ENCODE data around the gene BTBD2. TPM values are rescaled to one million over a fixed set of nuclear protein-coding genes. Genes with fewer than 3 reads are reported as not detected.

BTBD2 gene
- total RNA-seq, 1 donor from 2014 or later, result 118 TPM

GRCh38 chr19:2045501-2046045 is 30.1 kb upstream of the BTBD2 start:
- H3K27me3 Mint-ChIP-seq (ENCODE audit: low read depth), result no peaks in the 10 kb centered on the region
- no peaks in the 10 kb centered on the region for H3K36me3 Mint-ChIP-seq
- peaks cover 21% of the 10 kb centered on the region for H3K4me1 Mint-ChIP-seq
- TF ChIP-seq CTCF (IDR thresholded peaks at IDR 0.05; ENCODE audit: unreplicated experiment), result no peak
- no peak overlapping the region for H3K4me3 Mint-ChIP-seq
- DNase-seq (ENCODE audit: low spot score in 2 of 2, unreplicated experiment in 2 of 2), result no peak
- H3K9me3 Mint-ChIP-seq, result no peaks in the 10 kb centered on the region
- H3K27ac Mint-ChIP-seq, result no peak overlapping the region

- no peak overlapping the region for H3K4me3 Mint-ChIP-seq
- no peaks in the 10 kb centered on the region for H3K27me3 Mint-ChIP-seq (ENCODE audit: low read depth)
- no peak for DNase-seq (ENCODE audit: low spot score in 2 of 2, unreplicated experiment in 2 of 2)
- H3K9me3 Mint-ChIP-seq, result no peaks in the 10 kb centered on the region
- H3K4me1 Mint-ChIP-seq, result peaks cover 21% of the 10 kb centered on the region
- no peaks in the 10 kb centered on the region for H3K36me3 Mint-ChIP-seq
- TF ChIP-seq CTCF (IDR thresholded peaks at IDR 0.05; ENCODE audit: unreplicated experiment), result no peak
- H3K27ac Mint-ChIP-seq, result no peak overlapping the region
Measured at GRCh38 chr19:2044709-2045500, 29.4 kb upstream of the BTBD2 start.

- no peak for TF ChIP-seq CTCF (IDR thresholded peaks at IDR 0.05; ENCODE audit: unreplicated experiment)
- Mint-ChIP-seq H3K4me3 (no peak overlapping the region), H3K36me3 (no peaks in the 10 kb centered on the region), H3K27ac (peak overlapping the region; percentile 21), H3K4me1 (peaks cover 15% of the 10 kb centered on the region), H3K9me3 (no peaks in the 10 kb centered on the region), H3K27me3 (ENCODE audit: low read depth) (no peaks in the 10 kb centered on the region)
- no peak for DNase-seq (ENCODE audit: low spot score in 2 of 2, unreplicated experiment in 2 of 2)
Measured at GRCh38 chr19:2043961-2044708, 28.6 kb upstream of the BTBD2 start.

- no peak for TF ChIP-seq CTCF (IDR thresholded peaks at IDR 0.05; ENCODE audit: unreplicated experiment)
- Mint-ChIP-seq H3K27me3 (ENCODE audit: low read depth) (no peaks in the 10 kb centered on the region), H3K27ac (peak overlapping the region; percentile 80), H3K36me3 (no peaks in the 10 kb centered on the region), H3K9me3 (no peaks in the 10 kb centered on the region), H3K4me1 (peaks cover 9% of the 10 kb centered on the region), H3K4me3 (peak overlapping the region; percentile 26)
- DNase-seq (ENCODE audit: low spot score in 2 of 2, unreplicated experiment in 2 of 2), result no peak
Measured at GRCh38 chr19:2043251-2043641, 27.7 kb upstream of the BTBD2 start.

GRCh38 chr19:2042485-2043250 is 27.2 kb upstream of the BTBD2 start:
- H3K4me1 Mint-ChIP-seq, result peaks cover 11% of the 10 kb centered on the region
- H3K27me3 Mint-ChIP-seq (ENCODE audit: low read depth), result no peaks in the 10 kb centered on the region
- peak overlapping the region; percentile 56 for H3K4me3 Mint-ChIP-seq

More at GRCh38 chr19:2042485-2043250, 27.2 kb upstream of the BTBD2 start:
- peak overlapping the region; percentile 82 for H3K27ac Mint-ChIP-seq
- no peak for TF ChIP-seq CTCF (IDR thresholded peaks at IDR 0.05; ENCODE audit: unreplicated experiment)
- H3K36me3 Mint-ChIP-seq, result peaks cover 4% of the 10 kb centered on the region
- no peak for DNase-seq (ENCODE audit: low spot score in 2 of 2, unreplicated experiment in 2 of 2)
- H3K9me3 Mint-ChIP-seq, result no peaks in the 10 kb centered on the region
